MM.1S (cell line): ENCODE results near the gene EIF6.

Experiments
- DNase-seq: peaks from one replicate; pipeline ENCODE4 v3.0.0-alpha.2; 2015
- H2AFZ ChIP-seq: fragments of 300-600 bp; sonication (generic); 2 replicates; pipeline ENCODE4 v1.6.0; 2016; ENCODE audit warnings: antibody characterized with exemption, low read length
- H3F3A ChIP-seq: fragments of 300-600 bp; sonication (generic); 2 replicates; pipeline ENCODE4 v1.6.1; 2016; ENCODE audit warnings: mild to moderate bottlenecking, antibody characterized with exemption, low read length, moderate library complexity, mixed read lengths; ENCODE audit not compliant: insufficient read depth
- H3K27ac ChIP-seq: fragments of 300-600 bp; sonication (generic); 2 replicates; pipeline ENCODE4 v1.5.1; 2016; ENCODE audit warnings: mild to moderate bottlenecking, low read length
- H3K27me3 ChIP-seq: fragments of 300-600 bp; sonication (generic); replicated peaks from 2 replicates; pipeline ENCODE4 v1.6.0; 2016; ENCODE audit warnings: low read length; ENCODE audit not compliant: insufficient read depth
- H3K36me3 ChIP-seq: fragments of 300-600 bp; sonication (generic); replicated peaks from 2 replicates; pipeline ENCODE4 v1.6.1; 2016; ENCODE audit warnings: mild to moderate bottlenecking, low read length, mixed read lengths; ENCODE audit not compliant: insufficient read depth
- H3K4me1 ChIP-seq: fragments of 300-600 bp; sonication (generic); 2 replicates; pipeline ENCODE4 v1.6.1; 2016; ENCODE audit warnings: low read length, mixed read lengths
- H3K4me2 ChIP-seq: fragments of 300-600 bp; sonication (generic); 2 replicates; pipeline ENCODE4 v1.6.0; 2016; ENCODE audit warnings: low read depth, low read length
- H3K4me3 ChIP-seq: fragments of 300-600 bp; sonication (generic); 2 replicates; pipeline ENCODE4 v1.5.1; 2016; ENCODE audit warnings: low read length, mixed read lengths
- H3K79me2 ChIP-seq: fragments of 300-600 bp; sonication (generic); 2 replicates; pipeline ENCODE4 v1.6.1; 2016; ENCODE audit warnings: mixed run types, low read length, mixed read lengths
- H3K9ac ChIP-seq: fragments of 300-600 bp; sonication (generic); 2 replicates; pipeline ENCODE4 v1.6.1; 2016; ENCODE audit warnings: low read length, mixed read lengths
- H3K9me2 ChIP-seq: fragments of 300-600 bp; sonication (generic); replicated peaks from 2 replicates; pipeline ENCODE4 v1.6.1; 2016; ENCODE audit warnings: mild to moderate bottlenecking, low read length, mixed read lengths; ENCODE audit not compliant: insufficient read depth
- H3K9me3 ChIP-seq: fragments of 300-600 bp; sonication (generic); replicated peaks from 2 replicates; pipeline ENCODE4 v1.6.1; 2016; ENCODE audit warnings: mild to moderate bottlenecking, low read length, mixed read lengths; ENCODE audit not compliant: insufficient read depth
- H4K20me1 ChIP-seq: fragments of 300-600 bp; sonication (generic); 2 replicates; pipeline ENCODE4 v1.6.1; 2016; ENCODE audit warnings: mild to moderate bottlenecking, low read length, moderate library complexity, mixed read lengths; ENCODE audit not compliant: insufficient read depth
- EZH2 ChIP-seq: fragments of 300-600 bp; sonication (generic); optimal IDR thresholded peaks from 2 replicates; pipeline ENCODE3; 2017; ENCODE audit warnings: low read depth, mild to moderate bottlenecking, antibody characterized with exemption, low read length, mixed read lengths
- EZH2phosphoT487 ChIP-seq: fragments of 300-600 bp; sonication (generic); IDR thresholded peaks from 2 replicates; pipeline ENCODE4 v1.6.1; 2018; ENCODE audit warnings: antibody characterized with exemption, low read length
- TF ChIP-seq, protein P1 (sequence below): fragments of 300-600 bp; sonication (generic); IDR thresholded peaks from 2 replicates; pipeline ENCODE4 v1.5.1; 2016; ENCODE audit warnings: antibody characterized with exemption, low read length, mixed read lengths

EIF6 gene

DNA sequence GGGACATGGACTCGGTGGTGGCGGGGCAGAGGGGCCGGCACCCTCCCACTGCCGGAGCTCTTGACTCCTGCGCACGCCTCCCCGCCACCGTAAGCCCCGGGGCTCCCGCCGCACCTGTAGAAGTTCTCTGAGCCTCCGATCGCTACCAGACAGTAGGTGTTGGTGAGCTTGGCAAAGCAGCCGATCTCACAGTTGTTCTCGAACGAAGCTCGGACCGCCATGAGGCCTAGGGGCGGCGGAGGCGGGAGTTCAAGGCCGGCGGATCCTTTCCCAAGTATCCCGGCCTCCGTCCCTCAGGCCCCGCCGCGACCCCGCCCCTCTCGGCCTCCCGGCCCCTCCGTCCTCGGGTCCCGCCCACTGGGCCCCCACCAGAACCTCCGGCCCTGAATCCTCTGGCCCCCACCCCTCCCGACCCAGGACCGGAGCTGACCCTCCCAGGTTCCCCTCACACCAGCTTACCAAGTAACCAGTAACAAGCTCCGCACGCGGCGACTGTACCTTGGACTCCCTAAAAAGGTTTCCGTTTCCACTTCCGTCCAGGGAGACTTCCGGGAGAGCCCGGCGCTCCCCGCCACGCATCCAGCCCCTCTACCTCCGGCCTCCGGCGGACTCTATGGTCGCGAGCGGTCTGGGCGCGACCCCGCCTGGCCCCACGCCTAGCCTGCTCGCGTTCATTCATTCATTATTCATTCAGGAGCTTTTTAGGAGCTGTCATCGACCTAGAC is at the start of gene EIF6:
Gene EIF6 (minus strand): TSS at position 506 of the 725 bp plus-strand sequence. CDS start 285 bp downstream, at position 221.
- Histone ChIP-seq H2AFZ (peak within 1 kb of the TSS; percentile 100), H3K79me2 (peaks cover 33% of the 10 kb centered on the region), H3K4me1 (peaks cover 5% of the 10 kb centered on the region; the same call in 1 of the 2 replicates), H4K20me1 (no peaks in the 10 kb centered on the region), H3K9ac (peak within 1 kb of the TSS; percentile 75), H3K9me3 (no peaks in the 10 kb centered on the region), H3K4me2 (peak within 1 kb of the TSS; percentile 96), H3K9me2 (no peaks in the 10 kb centered on the region), H3K27ac (peak within 1 kb of the TSS; percentile 12; the same call in 1 of the 2 replicates), H3K36me3 (no peaks in the 10 kb centered on the region), H3F3A (peaks cover 1% of the 10 kb centered on the region; the same call in 1 of the 2 replicates), H3K4me3 (peak within 1 kb of the TSS; percentile 85), H3K27me3 (peaks cover 8% of the 10 kb centered on the region; the same call in 1 of the 2 replicates)
- no peak for TF ChIP-seq EZH2phosphoT487
- TF ChIP-seq EZH2, result no peak
- peak; percentile 88 for DNase-seq

DNA sequence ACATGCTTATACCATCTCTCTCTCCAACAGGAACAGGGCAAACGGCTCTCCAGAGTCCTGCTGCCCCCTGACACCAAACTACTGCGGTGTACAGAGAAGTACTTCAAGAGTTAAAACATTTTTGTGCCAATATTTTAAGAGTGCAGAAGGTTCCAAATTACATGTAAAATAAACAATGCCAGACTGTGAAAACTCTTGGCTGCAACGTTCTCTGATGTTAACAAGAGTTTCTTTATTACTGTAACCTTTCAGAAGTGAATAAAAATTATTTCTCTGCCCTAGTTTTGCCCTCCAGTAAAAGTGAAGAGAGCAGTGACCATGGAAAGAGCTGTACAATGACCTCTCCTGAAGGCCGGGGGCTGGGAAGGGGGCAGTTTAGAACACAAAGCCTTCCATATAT is 49.0 kb upstream of the EIF6 start:
- H2AFZ ChIP-seq, result no peak overlapping the region
- H3K9me3 ChIP-seq, result no peaks in the 10 kb centered on the region
- no peaks in the 10 kb centered on the region for H3K27me3 ChIP-seq
- H3K9me2 ChIP-seq, result no peaks in the 10 kb centered on the region
- no peaks in the 10 kb centered on the region for H3K79me2 ChIP-seq
- no peaks in the 10 kb centered on the region for H3K36me3 ChIP-seq
- no peaks in the 10 kb centered on the region for H3F3A ChIP-seq
- H3K4me1 ChIP-seq, result no peaks in the 10 kb centered on the region
- no peak overlapping the region for H3K4me2 ChIP-seq
- H3K4me3 ChIP-seq, result no peak overlapping the region
- H4K20me1 ChIP-seq, result no peaks in the 10 kb centered on the region
- H3K27ac ChIP-seq, result no peak overlapping the region
- H3K9ac ChIP-seq, result no peak overlapping the region
- no peak for DNase-seq
- TF ChIP-seq EZH2 (no peak), EZH2phosphoT487 (no peak)
- TF ChIP-seq, protein P1, sequence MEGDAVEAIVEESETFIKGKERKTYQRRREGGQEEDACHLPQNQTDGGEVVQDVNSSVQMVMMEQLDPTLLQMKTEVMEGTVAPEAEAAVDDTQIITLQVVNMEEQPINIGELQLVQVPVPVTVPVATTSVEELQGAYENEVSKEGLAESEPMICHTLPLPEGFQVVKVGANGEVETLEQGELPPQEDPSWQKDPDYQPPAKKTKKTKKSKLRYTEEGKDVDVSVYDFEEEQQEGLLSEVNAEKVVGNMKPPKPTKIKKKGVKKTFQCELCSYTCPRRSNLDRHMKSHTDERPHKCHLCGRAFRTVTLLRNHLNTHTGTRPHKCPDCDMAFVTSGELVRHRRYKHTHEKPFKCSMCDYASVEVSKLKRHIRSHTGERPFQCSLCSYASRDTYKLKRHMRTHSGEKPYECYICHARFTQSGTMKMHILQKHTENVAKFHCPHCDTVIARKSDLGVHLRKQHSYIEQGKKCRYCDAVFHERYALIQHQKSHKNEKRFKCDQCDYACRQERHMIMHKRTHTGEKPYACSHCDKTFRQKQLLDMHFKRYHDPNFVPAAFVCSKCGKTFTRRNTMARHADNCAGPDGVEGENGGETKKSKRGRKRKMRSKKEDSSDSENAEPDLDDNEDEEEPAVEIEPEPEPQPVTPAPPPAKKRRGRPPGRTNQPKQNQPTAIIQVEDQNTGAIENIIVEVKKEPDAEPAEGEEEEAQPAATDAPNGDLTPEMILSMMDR, result no peak

DNA sequence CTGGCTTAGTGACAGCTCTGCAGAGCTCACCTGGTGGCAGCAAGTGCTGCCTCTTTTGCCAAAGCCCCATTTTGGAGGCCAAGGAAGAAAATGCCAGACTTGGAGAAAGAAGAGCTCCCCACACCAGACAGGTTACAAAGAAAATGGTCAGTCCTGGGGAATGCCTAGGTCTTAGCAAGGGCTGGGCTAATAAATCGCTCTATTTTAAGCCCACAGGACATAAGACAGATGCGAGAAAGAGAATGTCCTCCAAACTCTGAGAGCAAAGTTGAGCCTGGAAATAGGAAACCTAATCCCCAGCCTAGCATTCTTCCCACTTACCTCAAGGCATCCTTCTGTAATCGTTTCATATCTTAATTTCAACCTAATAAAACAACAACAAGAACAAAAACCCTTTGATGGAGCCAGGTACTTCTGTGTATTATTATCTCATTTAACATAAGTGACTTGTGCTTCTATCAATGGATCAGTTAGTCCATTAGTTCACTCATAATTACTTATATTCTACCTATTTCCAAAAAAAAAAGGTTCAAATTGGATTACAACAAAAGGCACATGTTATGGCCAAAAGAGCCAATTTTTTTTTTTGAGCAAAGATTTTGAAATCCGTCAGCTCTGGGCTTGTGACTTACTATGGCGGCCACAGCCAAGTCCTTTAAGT is 48.1 kb upstream of the EIF6 start:
- no peaks in the 10 kb centered on the region for H3K9me3 ChIP-seq
- H4K20me1 ChIP-seq, result no peaks in the 10 kb centered on the region
- H2AFZ ChIP-seq, result no peak overlapping the region
- no peaks in the 10 kb centered on the region for H3K27me3 ChIP-seq
- TF ChIP-seq, protein P1, result no peak
- no peak for TF ChIP-seq EZH2phosphoT487
- no peak for TF ChIP-seq EZH2
- no peaks in the 10 kb centered on the region for H3K4me1 ChIP-seq
- H3K4me2 ChIP-seq, result no peak overlapping the region
- no peaks in the 10 kb centered on the region for H3F3A ChIP-seq
- H3K4me3 ChIP-seq, result no peak overlapping the region
- H3K79me2 ChIP-seq, result no peaks in the 10 kb centered on the region
- H3K9me2 ChIP-seq, result no peaks in the 10 kb centered on the region
- no peaks in the 10 kb centered on the region for H3K36me3 ChIP-seq
- H3K27ac ChIP-seq, result no peak overlapping the region
- no peak for DNase-seq
- no peak overlapping the region for H3K9ac ChIP-seq
